HG02642 (cell line): ENCODE data around the gene CXCL8.
"Not testable (repeated sequence)": the region's sequence is repeated elsewhere in the genome, so short reads cannot be mapped to it uniquely, and the experiment has no call there.

Experiments used
- ATAC-seq: cut with Tn5 transposase; IDR thresholded peaks from one replicate; pipeline ENCODE4 v1.9.1; 2021; ENCODE audit warnings: mild to moderate bottlenecking; ENCODE audit not compliant: unreplicated experiment, poor library complexity

The CXCL8 gene

GRCh38 chr4:73742490-73743160 is 2.3 kb downstream of the CXCL8 start:
- ATAC-seq: no peak

GRCh38 chr4:73743281-73743680 is 2.9 kb downstream of the CXCL8 start:
- no peak for ATAC-seq

GRCh38 chr4:73743795-73744194 is 3.4 kb downstream of the CXCL8 start:
- no peak for ATAC-seq

GRCh38 chr4:73744203-73744602 is 3.8 kb downstream of the CXCL8 start:
- ATAC-seq: no peak

GRCh38 chr4:73750730-73751129 is 10.4 kb downstream of the CXCL8 start:
- no peak for ATAC-seq

GRCh38 chr4:73751166-73751565 is 10.8 kb downstream of the CXCL8 start:
- peak; percentile 59 for ATAC-seq

- ATAC-seq: no peak
Measured at GRCh38 chr4:73751830-73752229, 11.5 kb downstream of the CXCL8 start.

GRCh38 chr4:73752424-73752823 is 12.1 kb downstream of the CXCL8 start:
- no peak for ATAC-seq

- no peak for ATAC-seq
Measured at GRCh38 chr4:73753215-73753614, 12.8 kb downstream of the CXCL8 start.

- ATAC-seq: no peak
Measured at GRCh38 chr4:73754934-73755333, 14.6 kb downstream of the CXCL8 start.

- no peak for ATAC-seq
Measured at GRCh38 chr4:73759357-73759756, 19.0 kb downstream of the CXCL8 start.

GRCh38 chr4:73761856-73762255 is 21.5 kb downstream of the CXCL8 start:
- ATAC-seq: no peak

- peak; percentile 84 for ATAC-seq
Measured at GRCh38 chr4:73762409-73762808, 22.0 kb downstream of the CXCL8 start.

- ATAC-seq: no peak
Measured at GRCh38 chr4:73763877-73764276, 23.5 kb downstream of the CXCL8 start.

- ATAC-seq: no peak
Measured at GRCh38 chr4:73764513-73764912, 24.1 kb downstream of the CXCL8 start.

- no peak for ATAC-seq
Measured at GRCh38 chr4:73765296-73765695, 24.9 kb downstream of the CXCL8 start.

GRCh38 chr4:73770917-73771316 is 30.5 kb downstream of the CXCL8 start:
- ATAC-seq: no peak

- ATAC-seq: no peak
Measured at GRCh38 chr4:73772363-73772762, 32.0 kb downstream of the CXCL8 start.

- ATAC-seq: not testable (repeated sequence)
Measured at GRCh38 chr4:73774406-73774805, 34.0 kb downstream of the CXCL8 start.

GRCh38 chr4:73776321-73776729 is 36.0 kb downstream of the CXCL8 start:
- no peak for ATAC-seq

GRCh38 chr4:73777612-73778011 is 37.2 kb downstream of the CXCL8 start:
- no peak for ATAC-seq

- ATAC-seq: no peak
Measured at GRCh38 chr4:73780243-73780642, 39.9 kb downstream of the CXCL8 start.

- ATAC-seq: no peak
Measured at GRCh38 chr4:73780834-73781233, 40.5 kb downstream of the CXCL8 start.
